Endothelial cell of umbilical vein (primary cell): Measurements from ENCODE around the gene OPRM1. TPM values are rescaled to one million over a fixed set of nuclear protein-coding genes. Genes with fewer than 3 reads are reported as not detected.

Experiments used
- BruUV-seq: library from RNA; stranded (reverse); fragments of 400-500 nt; replicated peaks from 2 replicates; lab custom pipeline; 2021; lab: Mats Ljungman, UMichigan
- CTCF ChIA-PET: fragments of 300-600, 350-600 bp; sonication (Branson Sonifier 250); formaldehyde crosslinking; loops from one replicate; lab custom pipeline; 2021; ENCODE audit warnings: antibody characterized with exemption, inconsistent platforms; lab: Charles Lee
- POLR2A ChIA-PET: fragments of 300-600, 350-600 bp; sonication (Branson Sonifier 250); formaldehyde crosslinking; loops from one replicate; lab custom pipeline; 2021; ENCODE audit warnings: antibody characterized with exemption, inconsistent platforms; lab: Charles Lee
- DNase-seq: peaks from one replicate; pipeline ENCODE4 v3.0.0-alpha.2; 2011; ENCODE audit warnings: low read depth, low spot score
- FAIRE-seq: peaks from 2 replicates; lab custom pipeline; 2011; peaks lifted over from hg19 to GRCh38; lab: Jason Lieb, UNC
- H2AFZ ChIP-seq: 2 replicates; pipeline ENCODE4 v1.6.0; 2012; ENCODE audit warnings: low read depth, low read length, control low read depth, inconsistent platforms
- H3K27ac ChIP-seq: 2 replicates; pipeline ENCODE4 v1.5.1; 2011; ENCODE audit warnings: low read depth, mild to moderate bottlenecking, control low read depth, low read length, moderate library complexity; ENCODE audit not compliant: insufficient read depth
- H3K27me3 ChIP-seq, 2 experiments: 2 replicates each; pipeline versions ENCODE4 v1.6.0 to v1.6.1; 2011; ENCODE audit warnings: low read length in 2 of 2, mixed read lengths in 1 of 2; ENCODE audit not compliant: control insufficient read depth in 2 of 2, insufficient read depth in 2 of 2
- H3K36me3 ChIP-seq, 2 experiments: 2 replicates in 1 of 2; 3 replicates in 1 of 2; pipeline ENCODE4 v1.5.1; 2011; ENCODE audit warnings: low read length in 2 of 2, mild to moderate bottlenecking in 1 of 2, moderate library complexity in 1 of 2; ENCODE audit not compliant: control insufficient read depth in 2 of 2, insufficient read depth in 2 of 2; ENCODE audit errors: extremely low read depth in 1 of 2
- H3K4me1 ChIP-seq: 3 replicates; pipeline ENCODE4 v1.5.1; 2011; ENCODE audit warnings: mild to moderate bottlenecking, low read length; ENCODE audit not compliant: control insufficient read depth, insufficient read depth; ENCODE audit errors: extremely low read depth
- H3K4me2 ChIP-seq: 2 replicates; pipeline ENCODE4 v1.6.1; 2011; ENCODE audit warnings: low read length, control low read depth, mixed read lengths; ENCODE audit not compliant: insufficient read depth
- H3K4me3 ChIP-seq, 3 experiments: fragments of 200-600 bp in 1 of 3; sonication (generic), shearing (Covaris generic) in 1 of 3; replicated peaks in 1 of 3; 2 replicates each; pipeline ENCODE4 v1.5.1; 2011 to 2016; ENCODE audit warnings: control low read depth in 3 of 3, low read length in 3 of 3, mild to moderate bottlenecking in 2 of 3, inconsistent platforms in 1 of 3, low read depth in 1 of 3, moderate library complexity in 1 of 3; ENCODE audit not compliant: insufficient read depth in 1 of 3
- H3K79me2 ChIP-seq: 2 replicates; pipeline ENCODE4 v1.6.0; 2012; ENCODE audit warnings: low read length, inconsistent platforms; ENCODE audit not compliant: control insufficient read depth, insufficient read depth
- H3K9ac ChIP-seq: replicated peaks from 2 replicates; pipeline ENCODE3; 2011; ENCODE audit warnings: low read length, control low read depth; ENCODE audit not compliant: insufficient read depth; ENCODE audit errors: extremely low read depth
- H3K9me1 ChIP-seq: replicated peaks from 3 replicates; pipeline ENCODE4 v1.6.0; 2011; ENCODE audit warnings: mild to moderate bottlenecking, low read length; ENCODE audit not compliant: control insufficient read depth, insufficient read depth; ENCODE audit errors: extremely low read depth
- H3K9me3 ChIP-seq: replicated peaks from 2 replicates; pipeline ENCODE4 v1.5.1; 2012; ENCODE audit warnings: low read length, inconsistent platforms; ENCODE audit not compliant: control insufficient read depth, insufficient read depth
- H4K20me1 ChIP-seq: replicated peaks from 2 replicates; pipeline ENCODE3; 2011; ENCODE audit warnings: mild to moderate bottlenecking, low read length; ENCODE audit not compliant: control insufficient read depth, insufficient read depth; ENCODE audit errors: extremely low read depth
- EZH2 ChIP-seq: IDR thresholded peaks from 2 replicates; pipeline ENCODE4 v1.6.1; 2012; ENCODE audit warnings: borderline replicate concordance, low read depth, mild to moderate bottlenecking, moderate library complexity, low read length, inconsistent platforms; ENCODE audit not compliant: severe bottlenecking
- FOS ChIP-seq: IDR thresholded peaks from 2 replicates; pipeline ENCODE4 v1.6.1; 2011; ENCODE audit warnings: mild to moderate bottlenecking, low read length, moderate library complexity, borderline replicate concordance; ENCODE audit not compliant: insufficient read depth
- GATA2 ChIP-seq: IDR thresholded peaks from 2 replicates; pipeline ENCODE4 v1.7.0; 2011; ENCODE audit warnings: low read depth, mild to moderate bottlenecking, moderate library complexity, mixed read lengths, low read length; ENCODE audit not compliant: insufficient read length, insufficient read depth
- JUN ChIP-seq: IDR thresholded peaks from 2 replicates; pipeline ENCODE4 v1.6.1; 2011; ENCODE audit warnings: borderline replicate concordance, low read depth; ENCODE audit not compliant: insufficient read length, insufficient read depth
- MYC ChIP-seq: IDR thresholded peaks from one replicate; pipeline ENCODE4 v1.6.1; 2011; ENCODE audit warnings: mild to moderate bottlenecking, low read depth, low read length
- POLR2A ChIP-seq: IDR thresholded peaks from 2 replicates; pipeline ENCODE4 v1.6.1; 2012; ENCODE audit warnings: low read depth, mild to moderate bottlenecking, control low read depth, low read length
- POLR2AphosphoS5 ChIP-seq: IDR thresholded peaks from 2 replicates; pipeline ENCODE4 v1.6.1; 2012; ENCODE audit warnings: low read depth, mild to moderate bottlenecking, control low read depth, low read length, moderate library complexity; ENCODE audit not compliant: insufficient read depth
- dilution Hi-C: fragments of 300-500 bp; cut with MboI; formaldehyde crosslinking; loops from one replicate; pipeline ENCODE4 v1.15.0; 2019; ENCODE audit warnings: low sequenced_read_pairs; ENCODE audit not compliant: extremely low pct_ligation_motif_present
- intact Hi-C: fragments of 100-400 bp; cut with micrococcal nuclease; formaldehyde crosslinking; loops from one replicate; pipeline ENCODE4 v1.10.0; 2022
- polyA plus RNA-seq, 4 experiments: library from polyadenylated mRNA; depleted of rRNA in 3 of 4; stranded (reverse) in 3 of 4; unstranded in 1 of 4; fragments of >200 nt; gene quantifications; 2 replicates each; pipeline versions ENCODE4 v1.2.1 to v1.2.3, GENCODE V29; 2011 to 2012; ENCODE audit warnings: missing spikeins in 1 of 4
- total RNA-seq: library from RNA; stranded (reverse); gene quantifications from 2 replicates; pipeline ENCODE4 v1.2.3, GENCODE V29; 2021
- TF ChIP-seq, protein P1 (sequence below), 2 donors: IDR thresholded peaks; 1 replicate in 1 of 2; 2 replicates in 1 of 2; pipeline ENCODE4 v1.5.1; 2011; ENCODE audit warnings: low read length in 2 of 2, mild to moderate bottlenecking in 2 of 2, moderate library complexity in 2 of 2, control low read depth in 1 of 2, inconsistent platforms in 1 of 2, low read depth in 1 of 2; ENCODE audit not compliant: insufficient read depth in 1 of 2; ENCODE audit errors: extremely low read depth in 1 of 2
- TF ChIP-seq, protein P2 (sequence below): IDR thresholded peaks from 2 replicates; pipeline ENCODE4 v1.6.1; 2011; ENCODE audit not compliant: insufficient read depth, insufficient read length

The OPRM1 gene
- total and polyA plus RNA-seq, 2 donors (not counting 3 experiments of a cell fraction or from before 2014, with no cell fraction given) = not detected

DNA sequence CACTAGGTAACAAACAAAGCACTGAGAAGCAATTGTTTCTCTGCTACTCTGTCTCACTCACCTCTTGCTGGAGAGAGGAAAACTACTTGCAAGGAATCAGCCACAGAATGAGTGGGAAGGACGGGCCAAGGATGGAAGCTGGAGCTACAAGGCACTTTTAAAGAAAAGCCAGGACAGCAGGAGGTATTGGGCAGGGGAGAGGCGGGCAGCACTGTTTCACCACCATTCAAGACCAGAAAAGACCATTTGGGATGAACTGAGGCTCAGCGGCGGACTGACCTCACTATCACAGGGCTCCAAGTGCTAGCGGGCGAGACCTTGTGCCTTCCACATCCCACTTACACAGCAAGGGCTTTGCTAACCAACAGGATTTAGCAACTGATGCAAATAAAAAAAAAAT, 180.2 kb downstream of the OPRM1 start:
- no peak for TF ChIP-seq FOS
- no peak for TF ChIP-seq GATA2
- TF ChIP-seq, protein P1, sequence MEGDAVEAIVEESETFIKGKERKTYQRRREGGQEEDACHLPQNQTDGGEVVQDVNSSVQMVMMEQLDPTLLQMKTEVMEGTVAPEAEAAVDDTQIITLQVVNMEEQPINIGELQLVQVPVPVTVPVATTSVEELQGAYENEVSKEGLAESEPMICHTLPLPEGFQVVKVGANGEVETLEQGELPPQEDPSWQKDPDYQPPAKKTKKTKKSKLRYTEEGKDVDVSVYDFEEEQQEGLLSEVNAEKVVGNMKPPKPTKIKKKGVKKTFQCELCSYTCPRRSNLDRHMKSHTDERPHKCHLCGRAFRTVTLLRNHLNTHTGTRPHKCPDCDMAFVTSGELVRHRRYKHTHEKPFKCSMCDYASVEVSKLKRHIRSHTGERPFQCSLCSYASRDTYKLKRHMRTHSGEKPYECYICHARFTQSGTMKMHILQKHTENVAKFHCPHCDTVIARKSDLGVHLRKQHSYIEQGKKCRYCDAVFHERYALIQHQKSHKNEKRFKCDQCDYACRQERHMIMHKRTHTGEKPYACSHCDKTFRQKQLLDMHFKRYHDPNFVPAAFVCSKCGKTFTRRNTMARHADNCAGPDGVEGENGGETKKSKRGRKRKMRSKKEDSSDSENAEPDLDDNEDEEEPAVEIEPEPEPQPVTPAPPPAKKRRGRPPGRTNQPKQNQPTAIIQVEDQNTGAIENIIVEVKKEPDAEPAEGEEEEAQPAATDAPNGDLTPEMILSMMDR (IDR thresholded peaks at IDR 0.05; ENCODE audit: extremely low read depth in 1 of 2, insufficient read depth in 1 of 2, low read depth in 1 of 2, low read length in 2 of 2) = no peak
- no peak for TF ChIP-seq POLR2AphosphoS5
- H3K9me1 ChIP-seq = no peaks in the 10 kb centered on the region
- H3K27me3 ChIP-seq = peaks cover 0 to 3% of the 10 kb centered on the region in 2 experiments
- no peak overlapping the region for H3K4me2 ChIP-seq
- ChIA-PET POLR2A (no interaction called here), CTCF (no interaction called here)
- H3K9me3 ChIP-seq = no peaks in the 10 kb centered on the region
- no peak for FAIRE-seq
- DNase-seq = no peak
- no peaks in the 10 kb centered on the region for H3K79me2 ChIP-seq
- H3K4me1 ChIP-seq = no peaks in the 10 kb centered on the region
- H2AFZ ChIP-seq = no peak overlapping the region
- no TSS peak for BruUV-seq
- no peak overlapping the region for H3K4me3 ChIP-seq
- dilution Hi-C loops = no loop called here
- intact Hi-C loops = no loop called here
- H3K27ac ChIP-seq = no peak overlapping the region
- no peak overlapping the region for H3K9ac ChIP-seq
- no peaks in the 10 kb centered on the region for H4K20me1 ChIP-seq
- no peaks in the 10 kb centered on the region for H3K36me3 ChIP-seq

DNA sequence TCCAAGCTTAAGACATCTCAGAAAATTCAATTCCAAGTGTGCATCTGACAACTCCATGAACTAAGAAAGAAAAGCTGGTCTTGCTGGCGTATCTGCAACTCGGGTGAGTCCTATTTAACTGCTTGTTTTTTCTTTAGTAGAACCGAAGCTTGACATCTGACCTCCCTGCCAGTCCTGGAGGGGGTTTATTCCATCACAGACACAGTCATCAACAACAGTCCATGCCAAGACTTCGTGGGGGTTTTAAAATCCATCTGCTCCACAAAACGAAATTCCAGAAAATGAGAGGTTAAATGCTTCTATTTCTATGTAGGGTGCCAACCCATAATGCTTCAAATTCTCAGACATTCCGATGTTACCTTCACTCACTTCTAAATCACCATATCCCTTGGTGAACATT, 183.7 kb downstream of the OPRM1 start:
- no peaks in the 10 kb centered on the region for H3K9me1 ChIP-seq
- POLR2A ChIA-PET = no interaction called here
- no peak overlapping the region for H3K4me2 ChIP-seq
- CTCF ChIA-PET = interaction anchor here (1.1 to 1.6 kb wide), 3 partner anchors 10 to 22 kb away, joined by 3 to 4 read pairs (median 3); no protein-coding TSS in a partner anchor
- intact Hi-C loops (no loop called here), dilution Hi-C loops (no loop called here)
- H3K4me3 ChIP-seq = no peak overlapping the region
- H3K9ac ChIP-seq = no peak overlapping the region
- no TSS peak for BruUV-seq
- no peaks in the 10 kb centered on the region for H4K20me1 ChIP-seq
- H3K79me2 ChIP-seq = no peaks in the 10 kb centered on the region
- no peaks in the 10 kb centered on the region for H3K4me1 ChIP-seq
- no peak for DNase-seq
- H3K27me3 ChIP-seq = peaks cover 0 to 3% of the 10 kb centered on the region in 2 experiments
- H3K9me3 ChIP-seq = no peaks in the 10 kb centered on the region
- no peak overlapping the region for H3K27ac ChIP-seq
- no peak for FAIRE-seq
- no peaks in the 10 kb centered on the region for H3K36me3 ChIP-seq
- no peak for TF ChIP-seq POLR2A
- TF ChIP-seq, protein P1 (IDR thresholded peaks at IDR 0.05; ENCODE audit: extremely low read depth in 1 of 2, insufficient read depth in 1 of 2, low read depth in 1 of 2, low read length in 2 of 2) = no peak
- no peak for TF ChIP-seq POLR2AphosphoS5
- no peak for TF ChIP-seq FOS
- TF ChIP-seq, protein P2, sequence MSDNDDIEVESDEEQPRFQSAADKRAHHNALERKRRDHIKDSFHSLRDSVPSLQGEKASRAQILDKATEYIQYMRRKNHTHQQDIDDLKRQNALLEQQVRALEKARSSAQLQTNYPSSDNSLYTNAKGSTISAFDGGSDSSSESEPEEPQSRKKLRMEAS = no peak
- TF ChIP-seq GATA2 = no peak
- no peak for TF ChIP-seq EZH2
- TF ChIP-seq JUN = no peak
- no peak for TF ChIP-seq MYC
- H2AFZ ChIP-seq = no peak overlapping the region
